M059J (cell line): ENCODE data around the gene DLG1. TPM values are rescaled to one million over a fixed set of nuclear protein-coding genes. Genes with fewer than 3 reads are reported as not detected.

Experiments used
- DNase-seq: peaks from one replicate; pipeline ENCODE4 v3.0.0-alpha.2; 2012; ENCODE audit warnings: low read depth
- total RNA-seq: library from RNA; depleted of rRNA; stranded (reverse); fragments of >200 nt; shearing (Covaris generic); gene quantifications from 2 replicates; pipeline ENCODE4 v1.2.3, GENCODE V29; 2014

The DLG1 gene
- total RNA-seq, 1 experiment from 2014 or later: 99.0 TPM

- no peak for DNase-seq
Measured at GRCh38 chr3:197248341-197248740, 50.1 kb downstream of the DLG1 start.

GRCh38 chr3:197244751-197245150 is 53.7 kb downstream of the DLG1 start:
- DNase-seq: no peak

DNA sequence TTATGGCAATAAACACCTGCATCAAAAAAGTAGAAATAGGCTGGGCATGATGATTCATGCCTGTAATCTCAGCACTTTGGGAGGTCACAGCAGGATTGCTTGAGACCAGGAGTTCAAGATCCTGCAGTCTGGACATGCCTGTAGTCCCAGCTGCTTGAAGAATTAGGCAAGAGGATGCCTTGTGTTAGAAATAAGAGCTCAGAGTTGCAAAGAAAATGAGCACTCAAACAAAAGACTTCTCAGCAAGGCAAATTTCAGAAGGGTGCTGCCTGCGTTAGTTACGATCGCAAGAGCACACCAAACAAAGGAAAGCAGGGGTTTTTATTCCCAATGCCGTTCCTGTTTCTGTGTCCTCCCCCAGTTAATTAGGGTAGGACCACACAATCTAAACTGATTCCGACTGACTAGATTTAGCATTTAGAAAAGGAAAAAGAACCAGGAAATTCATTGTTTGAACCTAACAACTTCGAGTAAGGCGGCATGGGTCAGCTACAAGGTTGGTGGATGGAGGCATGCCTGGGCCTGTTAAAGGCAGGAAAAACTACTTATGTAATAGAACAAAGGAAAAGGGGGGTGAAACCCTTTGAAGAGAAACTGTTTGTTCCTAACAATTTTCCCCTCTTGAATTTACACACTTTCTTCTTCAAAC is 55.5 kb downstream of the DLG1 start:
- peak; percentile 33 for DNase-seq

DNA sequence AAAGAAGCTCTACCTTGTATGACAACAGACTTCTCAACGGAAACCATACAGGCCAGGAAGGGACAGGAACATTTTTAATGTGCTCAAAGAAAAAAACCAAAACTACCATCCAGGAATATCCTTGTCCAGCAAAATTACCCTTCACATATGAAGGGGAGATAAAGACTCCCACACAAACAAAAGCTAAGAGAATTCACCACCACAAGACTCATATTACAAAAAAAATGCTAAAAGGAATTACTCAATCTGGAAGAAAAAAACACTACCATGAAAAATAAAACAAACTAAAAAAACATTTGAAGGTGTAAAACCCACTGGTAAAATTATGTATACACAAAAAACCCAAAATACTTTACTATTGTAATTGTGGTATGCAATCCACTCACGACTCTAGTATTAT is 57.2 kb downstream of the DLG1 start:
- DNase-seq: no peak

GRCh38 chr3:197239857-197240256 is 58.6 kb downstream of the DLG1 start:
- DNase-seq: no peak

GRCh38 chr3:197238842-197239241 is 59.6 kb downstream of the DLG1 start:
- DNase-seq: no peak

DNA sequence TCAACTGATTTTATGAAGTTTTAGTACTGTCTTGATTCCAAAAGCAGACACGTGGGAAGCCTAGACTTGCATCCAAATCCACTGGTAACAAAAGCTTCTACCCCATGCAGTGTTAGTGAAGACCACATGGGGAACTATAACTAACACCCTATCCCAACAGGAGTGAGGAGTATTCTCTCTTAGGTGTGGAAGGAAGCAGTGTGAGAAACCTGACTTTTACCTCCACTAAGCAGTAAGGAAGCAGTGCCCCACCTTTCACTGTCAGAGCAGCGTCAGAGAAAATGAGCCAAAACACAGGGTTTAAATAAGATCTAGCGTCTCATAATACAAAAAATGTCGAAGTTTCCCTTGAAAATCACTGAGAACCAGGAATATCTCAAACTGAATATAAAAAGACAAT is 60.5 kb downstream of the DLG1 start:
- DNase-seq: no peak

GRCh38 chr3:197236362-197236761 is 62.0 kb downstream of the DLG1 start:
- DNase-seq: no peak

GRCh38 chr3:197234947-197235914 is 63.2 kb downstream of the DLG1 start:
- DNase-seq: peak; percentile 42

DNA sequence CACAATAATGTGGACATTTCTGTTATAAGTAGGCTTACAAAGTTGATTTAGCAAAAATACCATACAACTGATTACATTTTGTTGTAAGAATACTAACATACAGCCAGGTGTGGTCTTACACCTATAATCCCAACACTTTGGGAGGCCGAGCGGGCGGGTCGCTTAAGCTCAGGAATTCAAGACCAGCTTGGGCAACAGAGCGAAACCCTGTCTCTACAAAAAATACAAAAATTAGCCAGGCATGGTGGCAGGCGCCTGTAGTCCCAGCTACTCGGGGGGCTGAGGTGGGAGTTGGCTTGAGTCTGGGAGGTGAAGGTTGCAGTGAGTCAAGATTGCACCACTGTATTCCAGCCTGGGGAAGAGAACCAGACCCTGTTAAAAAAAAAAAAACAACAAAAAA is 67.1 kb downstream of the DLG1 start:
- no peak for DNase-seq

GRCh38 chr3:197229836-197230235 is 68.6 kb downstream of the DLG1 start:
- no peak for DNase-seq

- no peak for DNase-seq
Measured at GRCh38 chr3:197229178-197229577, 69.2 kb downstream of the DLG1 start.

GRCh38 chr3:197227780-197228574 is 70.4 kb downstream of the DLG1 start:
- DNase-seq: no peak

- no peak for DNase-seq
Measured at GRCh38 chr3:197226179-197226578, 72.2 kb downstream of the DLG1 start.

- DNase-seq: no peak
Measured at GRCh38 chr3:197225579-197225978, 72.8 kb downstream of the DLG1 start.

- DNase-seq: peak; percentile 74
Measured at GRCh38 chr3:197224034-197224444, 74.4 kb downstream of the DLG1 start.

DNA sequence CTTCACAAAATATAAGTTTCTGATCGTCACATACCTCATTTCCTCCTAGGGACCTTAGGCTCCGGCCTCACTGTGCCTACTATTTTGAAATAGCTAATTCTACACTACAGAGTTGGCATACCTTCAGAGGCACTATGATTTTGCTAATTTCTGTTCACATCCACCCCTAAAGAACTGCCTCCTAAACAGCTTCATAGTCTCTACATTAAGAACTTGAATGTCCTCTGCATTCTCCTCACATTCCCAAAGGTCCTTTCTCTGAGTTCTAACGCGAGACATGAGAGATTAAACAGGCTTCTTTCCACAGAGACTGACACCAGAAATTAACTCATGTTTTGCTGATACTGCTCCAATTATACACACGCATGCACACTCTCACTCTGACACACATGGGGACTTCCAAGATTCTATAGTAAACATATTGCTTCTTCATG is 75.5 kb downstream of the DLG1 start:
- DNase-seq: no peak

DNA sequence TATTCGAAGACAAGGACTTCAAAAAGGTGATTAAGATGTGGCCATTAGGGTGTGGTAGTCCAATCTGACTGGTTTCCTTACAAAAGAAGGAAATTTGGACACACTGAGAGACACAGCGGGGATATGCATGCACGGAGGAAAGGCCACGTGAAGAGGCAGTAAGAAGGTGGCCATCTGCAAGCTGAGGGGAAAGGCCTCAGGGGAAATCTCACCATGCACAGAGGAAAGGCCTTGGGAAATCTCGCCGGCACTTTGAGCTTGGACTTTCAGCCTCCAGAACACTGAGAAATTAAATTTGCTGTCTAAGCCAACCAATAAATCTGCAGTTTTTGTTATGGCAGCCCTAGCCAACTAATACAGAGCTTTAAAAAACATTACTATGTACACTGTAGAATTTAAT is 78.8 kb downstream of the DLG1 start:
- DNase-seq: no peak

DNA sequence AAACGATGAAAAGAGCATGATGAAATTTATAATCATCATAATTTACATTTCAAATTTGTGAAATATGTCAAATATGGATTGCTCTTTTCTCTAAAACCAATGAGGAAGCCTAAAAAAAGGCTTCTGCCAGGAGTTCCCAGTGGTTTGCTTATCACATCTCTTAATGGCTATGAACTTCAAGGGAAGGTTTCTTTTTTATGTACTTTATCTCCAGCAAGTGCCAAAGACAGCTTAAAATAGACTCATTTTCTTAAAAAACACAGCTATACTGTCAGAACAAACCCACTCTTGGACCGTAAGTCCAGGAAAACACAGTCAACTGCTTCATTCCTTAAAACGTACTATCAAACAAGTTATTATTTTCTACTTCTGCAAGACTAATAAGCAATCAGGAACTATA is 80.2 kb downstream of the DLG1 start:
- DNase-seq: no peak

DNA sequence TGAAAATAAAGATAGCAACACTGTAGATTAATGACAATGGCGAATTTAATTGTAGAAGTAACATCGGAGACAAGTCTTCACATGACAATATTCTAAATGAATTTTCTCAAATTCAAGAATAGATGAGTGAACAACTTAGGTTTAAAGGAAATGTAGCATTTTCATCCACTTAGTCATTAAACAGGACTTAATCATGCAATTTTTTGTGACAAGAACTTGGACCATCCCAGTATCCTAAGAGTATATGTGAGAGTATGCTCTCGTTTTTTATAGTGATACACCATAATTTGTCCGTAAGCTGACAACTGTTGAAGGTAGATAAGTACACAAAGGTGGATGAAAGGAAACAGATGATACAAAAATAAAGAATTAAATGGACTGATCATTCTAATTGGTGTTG is 81.5 kb downstream of the DLG1 start:
- DNase-seq: peak; percentile 38

- DNase-seq: peak; percentile 37
Measured at GRCh38 chr3:197216169-197216860, 82.1 kb downstream of the DLG1 start.

DNA sequence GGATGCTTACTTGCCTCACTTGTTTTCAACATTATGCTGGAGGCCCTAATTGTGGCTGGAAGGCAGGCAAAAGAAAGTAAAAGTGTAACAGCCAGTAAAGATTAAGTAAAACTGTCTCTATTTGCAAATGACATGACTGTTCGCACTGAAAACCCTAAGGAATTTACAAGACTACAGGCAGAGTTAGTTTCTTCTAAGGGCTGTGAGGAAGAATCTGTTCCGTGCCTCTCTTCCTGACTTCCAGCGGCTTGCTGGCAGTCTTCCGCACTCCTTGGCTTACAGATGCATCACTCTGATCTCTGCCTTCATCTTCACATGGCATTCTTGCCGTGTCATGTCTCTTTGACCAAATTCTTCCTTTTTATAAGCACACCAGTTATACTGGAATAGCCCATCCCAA is 86.1 kb downstream of the DLG1 start:
- no peak for DNase-seq
